Tibial nerve (tissue), 3 donors: ENCODE results near the gene TCAP.

Source experiments
- POLR2A ChIP-seq, 2 donors: fragments of 450-650 bp; IDR thresholded peaks; one replicate each; pipeline ENCODE4 v1.6.1; 2017; ENCODE audit warnings: antibody characterized with exemption in 2 of 2, mild to moderate bottlenecking in 2 of 2, moderate library complexity in 2 of 2
- TF ChIP-seq, protein P1 (sequence below), 5 experiments: fragments of 200-600 bp in 3 of 5; fragments of 450-650 bp in 2 of 5; sonication (generic) in 3 of 5; IDR thresholded peaks; one replicate each; pipeline ENCODE4 v1.5.1; 2016 to 2019; ENCODE audit warnings: antibody characterized with exemption in 5 of 5, mild to moderate bottlenecking in 3 of 5, moderate library complexity in 2 of 5

DNA sequence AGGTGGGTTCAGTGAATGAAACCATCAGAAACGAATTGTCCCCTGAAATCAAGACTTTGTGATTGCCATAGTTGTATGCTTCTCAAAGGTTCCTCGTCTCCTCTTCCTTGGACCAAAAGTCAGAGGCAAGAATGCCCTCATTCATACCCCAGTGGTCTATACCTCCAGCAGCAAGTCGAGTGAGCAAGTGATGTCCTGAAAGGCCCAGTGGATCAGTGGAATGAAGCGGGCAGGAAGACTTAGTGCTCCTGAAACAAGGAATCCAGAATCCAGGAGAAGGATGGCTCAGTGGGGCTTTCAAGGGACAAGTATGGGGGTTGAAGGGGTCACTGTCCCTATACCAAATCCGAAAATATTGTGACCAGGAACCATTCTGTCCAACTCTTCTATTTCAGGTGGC is 29.4 kb downstream of the TCAP start:
- TF ChIP-seq, protein P1, sequence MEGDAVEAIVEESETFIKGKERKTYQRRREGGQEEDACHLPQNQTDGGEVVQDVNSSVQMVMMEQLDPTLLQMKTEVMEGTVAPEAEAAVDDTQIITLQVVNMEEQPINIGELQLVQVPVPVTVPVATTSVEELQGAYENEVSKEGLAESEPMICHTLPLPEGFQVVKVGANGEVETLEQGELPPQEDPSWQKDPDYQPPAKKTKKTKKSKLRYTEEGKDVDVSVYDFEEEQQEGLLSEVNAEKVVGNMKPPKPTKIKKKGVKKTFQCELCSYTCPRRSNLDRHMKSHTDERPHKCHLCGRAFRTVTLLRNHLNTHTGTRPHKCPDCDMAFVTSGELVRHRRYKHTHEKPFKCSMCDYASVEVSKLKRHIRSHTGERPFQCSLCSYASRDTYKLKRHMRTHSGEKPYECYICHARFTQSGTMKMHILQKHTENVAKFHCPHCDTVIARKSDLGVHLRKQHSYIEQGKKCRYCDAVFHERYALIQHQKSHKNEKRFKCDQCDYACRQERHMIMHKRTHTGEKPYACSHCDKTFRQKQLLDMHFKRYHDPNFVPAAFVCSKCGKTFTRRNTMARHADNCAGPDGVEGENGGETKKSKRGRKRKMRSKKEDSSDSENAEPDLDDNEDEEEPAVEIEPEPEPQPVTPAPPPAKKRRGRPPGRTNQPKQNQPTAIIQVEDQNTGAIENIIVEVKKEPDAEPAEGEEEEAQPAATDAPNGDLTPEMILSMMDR (IDR thresholded peaks at IDR 0.05), result no peak
- TF ChIP-seq POLR2A (IDR thresholded peaks at IDR 0.05), result no peak
